GM23338 (cell line): Measurements from ENCODE around the gene FYCO1. TPM values are rescaled to one million over a fixed set of nuclear protein-coding genes. Genes with fewer than 3 reads are reported as not detected.

Experiments used
- ATAC-seq: fragments of 200-7000 bp; cut with Tn5 transposase; 3 replicates; pipeline ENCODE4 v1.9.1; 2020
- DNase-seq: peaks from one replicate; pipeline ENCODE4 v3.0.0-alpha.2; 2015; ENCODE audit warnings: low spot score
- H2AFZ ChIP-seq: fragments of 200-600 bp; sonication (generic); 2 replicates; pipeline ENCODE4 v1.8.0; 2016; ENCODE audit warnings: antibody characterized with exemption, mild to moderate bottlenecking, moderate library complexity
- H3F3A ChIP-seq: fragments of 200-600 bp; sonication (generic); replicated peaks from 2 replicates; pipeline ENCODE4 v1.8.0; 2017; ENCODE audit warnings: antibody characterized with exemption, mixed run types, low read depth
- H3K27ac ChIP-seq: fragments of 200-600 bp; sonication (generic); 2 replicates; pipeline ENCODE4 v1.6.1; 2016; ENCODE audit warnings: low read depth
- H3K27me3 ChIP-seq: fragments of 200-600 bp; sonication (generic); 2 replicates; pipeline ENCODE4 v1.8.0; 2016; ENCODE audit warnings: mild to moderate bottlenecking, mixed run types, moderate library complexity; ENCODE audit not compliant: insufficient read depth
- H3K36me3 ChIP-seq: fragments of 200-600 bp; sonication (generic); 2 replicates; pipeline ENCODE4 v1.8.0; 2016; ENCODE audit warnings: mild to moderate bottlenecking; ENCODE audit not compliant: insufficient read depth
- H3K4me1 ChIP-seq: fragments of 200-600 bp; sonication (generic); 2 replicates; pipeline ENCODE4 v1.8.0; 2016; ENCODE audit warnings: mild to moderate bottlenecking, moderate library complexity; ENCODE audit not compliant: insufficient read depth
- H3K4me2 ChIP-seq: fragments of 200-600 bp; sonication (generic); 2 replicates; pipeline ENCODE4 v1.7.1; 2017; ENCODE audit warnings: mixed run types
- H3K4me3 ChIP-seq: fragments of 200-600 bp; sonication (generic); 2 replicates; pipeline ENCODE4 v1.6.1; 2016; ENCODE audit warnings: mixed run types
- H3K79me2 ChIP-seq: fragments of 200-600 bp; sonication (generic); replicated peaks from 2 replicates; pipeline ENCODE4 v1.8.0; 2017; ENCODE audit warnings: mild to moderate bottlenecking; ENCODE audit not compliant: insufficient read depth
- H3K9me2 ChIP-seq: fragments of 200-600 bp; sonication (generic); 2 replicates; pipeline ENCODE4 v1.8.0; 2017; ENCODE audit not compliant: insufficient read depth
- H4K20me1 ChIP-seq: fragments of 200-600 bp; sonication (generic); replicated peaks from 2 replicates; pipeline ENCODE4 v1.8.0; 2017; ENCODE audit warnings: mild to moderate bottlenecking; ENCODE audit not compliant: insufficient read depth
- H3K27ac Mint-ChIP-seq: 2 replicates; pipeline ENCODE4 v1.8.0; 2020; ENCODE audit warnings: inconsistent platforms, mild to moderate bottlenecking, moderate library complexity, mixed read lengths
- H3K27me3 Mint-ChIP-seq: 3 replicates; pipeline ENCODE4 v1.8.0; 2022; ENCODE audit warnings: low read depth, mild to moderate bottlenecking, moderate library complexity, mixed read lengths, inconsistent platforms; ENCODE audit not compliant: insufficient read depth, poor library complexity
- H3K36me3 Mint-ChIP-seq: 3 replicates; pipeline ENCODE4 v1.8.0; 2021; ENCODE audit warnings: low read depth, mild to moderate bottlenecking, inconsistent platforms, moderate library complexity, mixed read lengths
- H3K4me1 Mint-ChIP-seq: 3 replicates; pipeline ENCODE4 v1.8.0; 2020; ENCODE audit warnings: mild to moderate bottlenecking, inconsistent platforms, mixed read lengths
- H3K4me3 Mint-ChIP-seq: 3 replicates; pipeline ENCODE4 v1.8.0; 2021; ENCODE audit warnings: moderate library complexity, mild to moderate bottlenecking, inconsistent platforms, mixed read lengths
- H3K9me3 Mint-ChIP-seq: 3 replicates; pipeline ENCODE4 v1.8.0; 2020; ENCODE audit warnings: moderate library complexity, mild to moderate bottlenecking, inconsistent platforms, mixed read lengths
- CREB1 ChIP-seq: fragments of 250-450 bp; sonication (Bioruptor Pico); IDR thresholded peaks from 2 replicates; pipeline ENCODE4 v1.5.0; 2020; ENCODE audit warnings: low read depth, mild to moderate bottlenecking, moderate library complexity
- EZH2 ChIP-seq: fragments of 200-600 bp; sonication (generic); IDR thresholded peaks from one replicate; pipeline ENCODE4 v1.8.0; 2017; ENCODE audit warnings: antibody characterized with exemption, mild to moderate bottlenecking, low read depth; ENCODE audit not compliant: unreplicated experiment
- EZH2phosphoT487 ChIP-seq: fragments of 200-600 bp; sonication (generic); IDR thresholded peaks from one replicate; pipeline ENCODE4 v1.8.1; 2018; ENCODE audit warnings: antibody characterized with exemption; ENCODE audit not compliant: unreplicated experiment
- JUNB ChIP-seq: IDR thresholded peaks from one replicate; pipeline ENCODE4 v1.6.1; 2016; ENCODE audit warnings: antibody characterized with exemption; ENCODE audit not compliant: unreplicated experiment
- NANOG ChIP-seq: IDR thresholded peaks from 2 replicates; pipeline ENCODE4 v1.6.1; 2016; ENCODE audit warnings: antibody characterized with exemption, borderline replicate concordance
- POLR2AphosphoS5 ChIP-seq: IDR thresholded peaks from 2 replicates; pipeline ENCODE4 v1.6.1; 2016; ENCODE audit warnings: antibody characterized with exemption, low read depth
- STAT1 ChIP-seq: IDR thresholded peaks from one replicate; pipeline ENCODE4 v1.6.1; 2016; ENCODE audit warnings: antibody characterized with exemption; ENCODE audit not compliant: unreplicated experiment
- ZNF114 ChIP-seq: fragments of 250-450 bp; sonication (Bioruptor Pico); IDR thresholded peaks from 2 replicates; pipeline ENCODE4 v1.5.0; 2020; ENCODE audit warnings: mild to moderate bottlenecking, moderate library complexity
- ZNF331 ChIP-seq: fragments of 250-450 bp; sonication (Bioruptor Pico); IDR thresholded peaks from 2 replicates; pipeline ENCODE4 v1.5.0; 2020; ENCODE audit warnings: low read depth, mild to moderate bottlenecking, moderate library complexity
- polyA plus RNA-seq: library from polyadenylated mRNA; unstranded; fragments of >200 nt; fragmentation: Nextera tagmentation; extraction: Ambion mirVana; gene quantifications from 2 replicates; pipeline ENCODE4 v1.2.1, GENCODE V29; 2016
- total RNA-seq: library from RNA; depleted of rRNA; stranded (reverse); fragments of >200 nt; shearing (Covaris generic); gene quantifications from 2 replicates; pipeline ENCODE4 v1.2.3, GENCODE V29; 2014
- TF ChIP-seq, protein P1 (sequence below): fragments of 250-450 bp; sonication (Bioruptor Pico); IDR thresholded peaks from 2 replicates; pipeline ENCODE4 v1.5.0; 2020; ENCODE audit warnings: mild to moderate bottlenecking, moderate library complexity
- TF ChIP-seq, protein P2 (sequence below): IDR thresholded peaks from one replicate; pipeline ENCODE4 v1.6.1; 2018; ENCODE audit warnings: antibody characterized with exemption; ENCODE audit not compliant: unreplicated experiment
- TF ChIP-seq, protein P3 (sequence below): IDR thresholded peaks from 2 replicates; pipeline ENCODE4 v1.6.1; 2016; ENCODE audit warnings: antibody characterized with exemption
- TF ChIP-seq, protein P4 (sequence below), 2 experiments: fragments of 200-600 bp in 1 of 2; sonication (generic) in 1 of 2; conservative IDR thresholded peaks; 2 replicates each; pipeline versions ENCODE4 v1.5.1 to v1.6.1; 2016 to 2017; ENCODE audit warnings: antibody characterized with exemption in 2 of 2, low read depth in 2 of 2, mild to moderate bottlenecking in 2 of 2, moderate library complexity in 1 of 2

FYCO1 gene
- total and polyA plus RNA-seq, 2 experiments from 2014 or later, result 4.5 to 17.2 TPM

DNA sequence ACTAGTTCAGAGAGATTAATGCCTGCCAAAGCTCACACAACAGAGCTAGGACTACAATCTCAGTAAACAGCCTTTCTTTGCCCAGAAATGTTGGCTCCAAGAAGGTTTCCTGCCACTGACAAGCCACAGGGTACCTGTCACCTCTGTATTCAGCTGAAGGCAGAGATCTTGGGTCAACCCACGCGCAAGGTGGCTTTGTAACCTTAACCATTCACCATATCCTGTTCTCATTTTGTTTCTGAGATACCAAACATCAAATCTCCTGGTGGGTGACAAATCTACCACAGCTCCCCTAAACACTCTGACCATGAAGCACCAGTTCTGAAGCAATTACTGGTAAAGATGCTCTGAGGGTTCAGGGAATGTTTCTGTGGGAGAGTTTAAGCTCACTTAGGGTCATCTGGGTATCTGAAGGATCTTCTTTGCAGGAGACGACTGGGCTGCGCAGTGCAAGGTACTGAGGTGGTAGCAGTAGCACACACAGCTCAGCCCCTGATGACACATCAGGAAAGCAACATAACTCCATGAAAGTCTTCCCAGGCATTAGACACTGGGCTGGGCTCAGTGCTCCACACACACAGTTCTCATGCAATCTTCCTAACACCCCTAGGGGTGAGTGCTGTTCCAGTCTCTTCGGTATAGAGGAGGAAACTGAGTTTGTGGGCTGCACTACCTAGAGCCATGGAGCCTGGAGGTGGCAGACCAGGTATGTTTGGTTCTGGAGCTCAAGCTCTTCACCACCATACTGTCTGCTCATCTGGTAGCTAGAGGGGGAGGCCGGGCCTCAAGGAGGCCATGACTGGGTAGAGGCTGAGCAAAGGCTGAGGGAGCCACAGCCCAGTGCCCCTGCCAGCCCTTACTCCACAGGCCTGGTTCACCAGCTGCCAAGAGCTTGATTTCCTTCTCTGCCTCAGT, 44.7 kb downstream of the FYCO1 start:
- ATAC-seq, result no peak
- H3K4me1 Mint-ChIP-seq, result no peaks in the 10 kb centered on the region
- H3K36me3 Mint-ChIP-seq, result peaks cover 79% of the 10 kb centered on the region

More for the DNA sequence above, 44.7 kb downstream of the FYCO1 start:
- no peaks in the 10 kb centered on the region for H3K9me3 Mint-ChIP-seq
- Histone ChIP-seq H3K79me2 (no peaks in the 10 kb centered on the region), H3K36me3 (peaks cover 38% of the 10 kb centered on the region), H3F3A (no peaks in the 10 kb centered on the region), H3K4me3 (no peak overlapping the region), H3K4me1 (no peaks in the 10 kb centered on the region), H3K4me2 (no peak overlapping the region), H3K9me2 (0 out of 2 replicates have a peak, but pooled peaks cover 4% of the 10 kb centered on the region), H3K27ac (no peak overlapping the region), H4K20me1 (no peaks in the 10 kb centered on the region), H3K27me3 (no peaks in the 10 kb centered on the region), H2AFZ (no peak overlapping the region)
- H3K4me3 Mint-ChIP-seq, result no peak overlapping the region
- H3K27me3 Mint-ChIP-seq, result peaks cover 3% of the 10 kb centered on the region
- DNase-seq, result no peak
- TF ChIP-seq EZH2phosphoT487 (no peak), POLR2AphosphoS5 (no peak), NANOG (no peak), JUNB (no peak), ZNF114 (CRISPR knock-in tag) (no peak), EZH2 (no peak), STAT1 (no peak), ZNF331 (CRISPR knock-in tag) (no peak), CREB1 (no peak)
- TF ChIP-seq, protein P1, sequence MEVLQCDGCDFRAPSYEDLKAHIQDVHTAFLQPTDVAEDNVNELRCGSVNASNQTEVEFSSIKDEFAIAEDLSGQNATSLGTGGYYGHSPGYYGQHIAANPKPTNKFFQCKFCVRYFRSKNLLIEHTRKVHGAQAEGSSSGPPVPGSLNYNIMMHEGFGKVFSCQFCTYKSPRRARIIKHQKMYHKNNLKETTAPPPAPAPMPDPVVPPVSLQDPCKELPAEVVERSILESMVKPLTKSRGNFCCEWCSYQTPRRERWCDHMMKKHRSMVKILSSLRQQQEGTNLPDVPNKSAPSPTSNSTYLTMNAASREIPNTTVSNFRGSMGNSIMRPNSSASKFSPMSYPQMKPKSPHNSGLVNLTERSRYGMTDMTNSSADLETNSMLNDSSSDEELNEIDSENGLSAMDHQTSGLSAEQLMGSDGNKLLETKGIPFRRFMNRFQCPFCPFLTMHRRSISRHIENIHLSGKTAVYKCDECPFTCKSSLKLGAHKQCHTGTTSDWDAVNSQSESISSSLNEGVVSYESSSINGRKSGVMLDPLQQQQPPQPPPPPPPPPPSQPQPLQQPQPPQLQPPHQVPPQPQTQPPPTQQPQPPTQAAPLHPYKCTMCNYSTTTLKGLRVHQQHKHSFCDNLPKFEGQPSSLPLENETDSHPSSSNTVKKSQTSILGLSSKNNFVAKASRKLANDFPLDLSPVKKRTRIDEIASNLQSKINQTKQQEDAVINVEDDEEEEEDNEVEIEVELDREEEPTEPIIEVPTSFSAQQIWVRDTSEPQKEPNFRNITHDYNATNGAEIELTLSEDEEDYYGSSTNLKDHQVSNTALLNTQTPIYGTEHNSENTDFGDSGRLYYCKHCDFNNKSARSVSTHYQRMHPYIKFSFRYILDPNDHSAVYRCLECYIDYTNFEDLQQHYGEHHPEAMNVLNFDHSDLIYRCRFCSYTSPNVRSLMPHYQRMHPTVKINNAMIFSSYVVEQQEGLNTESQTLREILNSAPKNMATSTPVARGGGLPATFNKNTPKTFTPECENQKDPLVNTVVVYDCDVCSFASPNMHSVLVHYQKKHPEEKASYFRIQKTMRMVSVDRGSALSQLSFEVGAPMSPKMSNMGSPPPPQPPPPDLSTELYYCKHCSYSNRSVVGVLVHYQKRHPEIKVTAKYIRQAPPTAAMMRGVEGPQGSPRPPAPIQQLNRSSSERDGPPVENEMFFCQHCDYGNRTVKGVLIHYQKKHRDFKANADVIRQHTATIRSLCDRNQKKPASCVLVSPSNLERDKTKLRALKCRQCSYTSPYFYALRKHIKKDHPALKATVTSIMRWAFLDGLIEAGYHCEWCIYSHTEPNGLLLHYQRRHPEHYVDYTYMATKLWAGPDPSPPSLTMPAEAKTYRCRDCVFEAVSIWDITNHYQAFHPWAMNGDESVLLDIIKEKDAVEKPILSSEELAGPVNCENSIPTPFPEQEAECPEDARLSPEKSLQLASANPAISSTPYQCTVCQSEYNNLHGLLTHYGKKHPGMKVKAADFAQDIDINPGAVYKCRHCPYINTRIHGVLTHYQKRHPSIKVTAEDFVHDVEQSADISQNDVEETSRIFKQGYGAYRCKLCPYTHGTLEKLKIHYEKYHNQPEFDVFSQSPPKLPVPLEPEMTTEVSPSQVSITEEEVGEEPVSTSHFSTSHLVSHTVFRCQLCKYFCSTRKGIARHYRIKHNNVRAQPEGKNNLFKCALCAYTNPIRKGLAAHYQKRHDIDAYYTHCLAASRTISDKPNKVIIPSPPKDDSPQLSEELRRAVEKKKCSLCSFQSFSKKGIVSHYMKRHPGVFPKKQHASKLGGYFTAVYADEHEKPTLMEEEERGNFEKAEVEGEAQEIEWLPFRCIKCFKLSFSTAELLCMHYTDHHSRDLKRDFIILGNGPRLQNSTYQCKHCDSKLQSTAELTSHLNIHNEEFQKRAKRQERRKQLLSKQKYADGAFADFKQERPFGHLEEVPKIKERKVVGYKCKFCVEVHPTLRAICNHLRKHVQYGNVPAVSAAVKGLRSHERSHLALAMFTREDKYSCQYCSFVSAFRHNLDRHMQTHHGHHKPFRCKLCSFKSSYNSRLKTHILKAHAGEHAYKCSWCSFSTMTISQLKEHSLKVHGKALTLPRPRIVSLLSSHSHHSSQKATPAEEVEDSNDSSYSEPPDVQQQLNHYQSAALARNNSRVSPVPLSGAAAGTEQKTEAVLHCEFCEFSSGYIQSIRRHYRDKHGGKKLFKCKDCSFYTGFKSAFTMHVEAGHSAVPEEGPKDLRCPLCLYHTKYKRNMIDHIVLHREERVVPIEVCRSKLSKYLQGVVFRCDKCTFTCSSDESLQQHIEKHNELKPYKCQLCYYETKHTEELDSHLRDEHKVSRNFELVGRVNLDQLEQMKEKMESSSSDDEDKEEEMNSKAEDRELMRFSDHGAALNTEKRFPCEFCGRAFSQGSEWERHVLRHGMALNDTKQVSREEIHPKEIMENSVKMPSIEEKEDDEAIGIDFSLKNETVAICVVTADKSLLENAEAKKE (CRISPR knock-in tag), result no peak
- TF ChIP-seq, protein P2, sequence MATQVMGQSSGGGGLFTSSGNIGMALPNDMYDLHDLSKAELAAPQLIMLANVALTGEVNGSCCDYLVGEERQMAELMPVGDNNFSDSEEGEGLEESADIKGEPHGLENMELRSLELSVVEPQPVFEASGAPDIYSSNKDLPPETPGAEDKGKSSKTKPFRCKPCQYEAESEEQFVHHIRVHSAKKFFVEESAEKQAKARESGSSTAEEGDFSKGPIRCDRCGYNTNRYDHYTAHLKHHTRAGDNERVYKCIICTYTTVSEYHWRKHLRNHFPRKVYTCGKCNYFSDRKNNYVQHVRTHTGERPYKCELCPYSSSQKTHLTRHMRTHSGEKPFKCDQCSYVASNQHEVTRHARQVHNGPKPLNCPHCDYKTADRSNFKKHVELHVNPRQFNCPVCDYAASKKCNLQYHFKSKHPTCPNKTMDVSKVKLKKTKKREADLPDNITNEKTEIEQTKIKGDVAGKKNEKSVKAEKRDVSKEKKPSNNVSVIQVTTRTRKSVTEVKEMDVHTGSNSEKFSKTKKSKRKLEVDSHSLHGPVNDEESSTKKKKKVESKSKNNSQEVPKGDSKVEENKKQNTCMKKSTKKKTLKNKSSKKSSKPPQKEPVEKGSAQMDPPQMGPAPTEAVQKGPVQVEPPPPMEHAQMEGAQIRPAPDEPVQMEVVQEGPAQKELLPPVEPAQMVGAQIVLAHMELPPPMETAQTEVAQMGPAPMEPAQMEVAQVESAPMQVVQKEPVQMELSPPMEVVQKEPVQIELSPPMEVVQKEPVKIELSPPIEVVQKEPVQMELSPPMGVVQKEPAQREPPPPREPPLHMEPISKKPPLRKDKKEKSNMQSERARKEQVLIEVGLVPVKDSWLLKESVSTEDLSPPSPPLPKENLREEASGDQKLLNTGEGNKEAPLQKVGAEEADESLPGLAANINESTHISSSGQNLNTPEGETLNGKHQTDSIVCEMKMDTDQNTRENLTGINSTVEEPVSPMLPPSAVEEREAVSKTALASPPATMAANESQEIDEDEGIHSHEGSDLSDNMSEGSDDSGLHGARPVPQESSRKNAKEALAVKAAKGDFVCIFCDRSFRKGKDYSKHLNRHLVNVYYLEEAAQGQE, result no peak
- TF ChIP-seq, protein P3, sequence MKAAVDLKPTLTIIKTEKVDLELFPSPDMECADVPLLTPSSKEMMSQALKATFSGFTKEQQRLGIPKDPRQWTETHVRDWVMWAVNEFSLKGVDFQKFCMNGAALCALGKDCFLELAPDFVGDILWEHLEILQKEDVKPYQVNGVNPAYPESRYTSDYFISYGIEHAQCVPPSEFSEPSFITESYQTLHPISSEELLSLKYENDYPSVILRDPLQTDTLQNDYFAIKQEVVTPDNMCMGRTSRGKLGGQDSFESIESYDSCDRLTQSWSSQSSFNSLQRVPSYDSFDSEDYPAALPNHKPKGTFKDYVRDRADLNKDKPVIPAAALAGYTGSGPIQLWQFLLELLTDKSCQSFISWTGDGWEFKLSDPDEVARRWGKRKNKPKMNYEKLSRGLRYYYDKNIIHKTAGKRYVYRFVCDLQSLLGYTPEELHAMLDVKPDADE, result no peak
- TF ChIP-seq, protein P4, sequence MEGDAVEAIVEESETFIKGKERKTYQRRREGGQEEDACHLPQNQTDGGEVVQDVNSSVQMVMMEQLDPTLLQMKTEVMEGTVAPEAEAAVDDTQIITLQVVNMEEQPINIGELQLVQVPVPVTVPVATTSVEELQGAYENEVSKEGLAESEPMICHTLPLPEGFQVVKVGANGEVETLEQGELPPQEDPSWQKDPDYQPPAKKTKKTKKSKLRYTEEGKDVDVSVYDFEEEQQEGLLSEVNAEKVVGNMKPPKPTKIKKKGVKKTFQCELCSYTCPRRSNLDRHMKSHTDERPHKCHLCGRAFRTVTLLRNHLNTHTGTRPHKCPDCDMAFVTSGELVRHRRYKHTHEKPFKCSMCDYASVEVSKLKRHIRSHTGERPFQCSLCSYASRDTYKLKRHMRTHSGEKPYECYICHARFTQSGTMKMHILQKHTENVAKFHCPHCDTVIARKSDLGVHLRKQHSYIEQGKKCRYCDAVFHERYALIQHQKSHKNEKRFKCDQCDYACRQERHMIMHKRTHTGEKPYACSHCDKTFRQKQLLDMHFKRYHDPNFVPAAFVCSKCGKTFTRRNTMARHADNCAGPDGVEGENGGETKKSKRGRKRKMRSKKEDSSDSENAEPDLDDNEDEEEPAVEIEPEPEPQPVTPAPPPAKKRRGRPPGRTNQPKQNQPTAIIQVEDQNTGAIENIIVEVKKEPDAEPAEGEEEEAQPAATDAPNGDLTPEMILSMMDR (conservative IDR thresholded peaks at IDR 0.05; ENCODE audit: low read depth in 2 of 2), result no peak
- no peak overlapping the region for H3K27ac Mint-ChIP-seq
